Measurements from ENCODE around the gene HLA-DRB5.

GRCh38 chr6:32501016-32501415, 29.1 kb downstream of the HLA-DRB5 start:
- TF ChIP-seq CTCF (conservative IDR thresholded peaks at IDR 0.05; ENCODE audit: low read depth in 2 of 2): no peak
- TF ChIP-seq EZH2 (IDR thresholded peaks at IDR 0.05; ENCODE audit: low read depth, unreplicated experiment): no peak
- no peak for TF ChIP-seq POLR2AphosphoS5 (IDR thresholded peaks at IDR 0.05; ENCODE audit: low read depth)
- no peak for TF ChIP-seq CREB1 (CRISPR knock-in tag; IDR thresholded peaks at IDR 0.05; ENCODE audit: low read depth)
- no peak for TF ChIP-seq REST (IDR thresholded peaks at IDR 0.05; ENCODE audit: unreplicated experiment)
- TF ChIP-seq EZH2phosphoT487 (IDR thresholded peaks at IDR 0.05; ENCODE audit: unreplicated experiment): no peak
- no peak for TF ChIP-seq ZNF114 (CRISPR knock-in tag; IDR thresholded peaks at IDR 0.05)
- no peak for TF ChIP-seq JUNB (IDR thresholded peaks at IDR 0.05; ENCODE audit: unreplicated experiment)
- no peak for TF ChIP-seq NANOG (IDR thresholded peaks at IDR 0.05; ENCODE audit: borderline replicate concordance)
- no peak for TF ChIP-seq ETS1 (IDR thresholded peaks at IDR 0.05)
- TF ChIP-seq ZNF331 (CRISPR knock-in tag; IDR thresholded peaks at IDR 0.05; ENCODE audit: low read depth): no peak

All from GM23338 (cell line).